GM18499 (cell line): ENCODE results near the gene SFRP5.

Experiments
- ATAC-seq: cut with Tn5 transposase; IDR thresholded peaks from one replicate; pipeline ENCODE4 v1.9.1; 2021; ENCODE audit warnings: moderate number of reproducible peaks; ENCODE audit not compliant: insufficient read depth, unreplicated experiment

Gene SFRP5

DNA sequence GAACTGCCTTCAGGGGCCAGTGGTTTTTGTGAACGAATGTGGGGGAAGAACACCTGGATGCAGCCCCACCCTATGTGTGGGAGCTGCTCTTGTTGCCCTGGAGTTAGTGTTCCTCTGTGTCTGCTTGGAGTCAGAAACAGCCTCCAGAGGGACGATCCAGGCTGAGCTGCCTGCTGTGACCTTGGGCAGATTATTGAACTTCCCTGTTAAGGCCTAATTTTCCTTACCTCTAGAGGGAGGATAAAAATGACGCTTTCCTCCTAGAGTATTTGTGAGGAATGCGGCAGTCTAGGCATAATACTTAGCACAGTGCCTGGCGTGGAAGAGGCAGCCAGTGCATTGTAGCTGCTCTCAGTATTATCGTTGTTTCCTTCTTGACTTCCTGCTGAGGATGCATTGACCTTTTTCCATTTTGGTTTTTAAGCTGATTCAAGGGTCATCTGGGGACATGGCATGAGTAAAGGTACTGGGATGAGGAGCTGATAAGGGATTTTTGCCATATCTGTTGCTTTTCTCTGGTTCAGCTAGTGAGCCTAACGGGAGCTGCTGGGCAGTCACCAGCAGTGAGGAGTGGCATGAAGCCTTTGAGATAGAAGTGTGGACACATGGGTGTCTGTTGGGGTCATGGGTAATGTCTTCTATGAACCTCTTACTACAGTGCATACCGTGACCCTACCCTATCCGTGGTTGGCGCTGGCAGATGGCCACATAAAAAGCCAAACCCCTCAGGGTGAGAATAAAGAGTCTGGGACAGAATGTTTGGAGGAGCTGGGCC, 28.4 kb downstream of the SFRP5 start:
- ATAC-seq = no peak

DNA sequence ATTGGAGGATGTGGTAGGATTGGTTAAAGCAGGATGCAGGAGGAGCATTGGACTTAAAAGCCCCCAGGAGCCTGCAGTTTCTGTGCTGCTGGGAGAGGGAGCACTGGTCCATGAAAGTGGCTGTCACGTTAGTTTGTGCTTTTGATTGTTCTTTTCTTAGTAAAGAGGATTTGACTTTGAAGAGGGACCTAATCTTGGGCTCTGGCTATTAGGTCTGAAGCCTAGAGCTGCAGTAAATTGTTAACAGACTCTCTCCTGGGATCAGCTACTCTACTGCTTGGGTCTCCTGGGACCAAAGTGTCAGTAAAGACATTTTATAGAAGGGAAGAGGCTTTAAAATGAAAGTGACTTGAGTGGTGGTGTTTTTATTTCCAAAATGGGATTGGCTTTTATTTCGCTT, 31.2 kb downstream of the SFRP5 start:
- ATAC-seq = no peak

DNA sequence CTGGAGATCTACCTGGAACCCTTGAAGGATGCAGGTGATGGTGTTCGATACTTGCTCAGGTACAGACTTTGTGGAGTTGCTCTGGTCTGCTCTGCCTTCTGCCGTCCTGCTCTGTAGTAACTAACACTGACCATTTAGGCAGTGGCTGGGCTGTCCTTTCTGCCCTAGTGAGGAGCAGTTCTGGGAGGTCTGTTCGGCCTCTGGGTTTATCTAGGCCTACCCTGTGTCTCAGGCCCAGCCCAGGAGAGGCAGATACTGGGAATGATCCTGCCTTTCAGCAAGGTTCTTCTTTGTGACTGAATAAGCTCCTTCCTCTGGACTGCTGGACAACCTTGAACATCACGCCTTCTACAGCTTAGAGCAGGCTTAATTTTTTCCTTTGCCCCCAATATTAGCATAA, 33.2 kb downstream of the SFRP5 start:
- no peak for ATAC-seq

DNA sequence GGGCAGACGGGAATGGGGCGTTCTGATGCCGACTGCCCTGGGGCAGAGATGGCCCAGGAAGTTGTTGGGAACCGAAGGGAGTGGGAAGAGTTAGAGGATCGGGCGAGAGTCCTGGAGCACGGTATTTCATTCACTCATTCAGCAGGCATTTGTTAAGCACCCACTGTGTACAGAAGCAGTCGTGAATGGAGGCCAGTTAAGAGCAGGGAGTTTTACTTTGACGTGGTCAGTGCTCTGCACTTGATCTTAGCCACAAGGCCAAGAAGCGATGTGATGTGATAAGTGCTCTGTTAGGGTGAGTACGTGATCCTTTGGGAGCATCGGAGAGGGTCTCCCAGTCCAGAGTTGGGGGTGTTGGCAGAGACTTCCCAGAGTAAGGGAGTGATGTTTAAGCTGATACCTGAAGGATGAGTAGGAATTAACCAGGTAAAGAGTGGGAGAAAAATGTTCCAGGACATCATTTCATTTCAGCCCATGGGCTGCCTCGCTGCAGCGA, 34.0 kb downstream of the SFRP5 start:
- ATAC-seq = no peak

DNA sequence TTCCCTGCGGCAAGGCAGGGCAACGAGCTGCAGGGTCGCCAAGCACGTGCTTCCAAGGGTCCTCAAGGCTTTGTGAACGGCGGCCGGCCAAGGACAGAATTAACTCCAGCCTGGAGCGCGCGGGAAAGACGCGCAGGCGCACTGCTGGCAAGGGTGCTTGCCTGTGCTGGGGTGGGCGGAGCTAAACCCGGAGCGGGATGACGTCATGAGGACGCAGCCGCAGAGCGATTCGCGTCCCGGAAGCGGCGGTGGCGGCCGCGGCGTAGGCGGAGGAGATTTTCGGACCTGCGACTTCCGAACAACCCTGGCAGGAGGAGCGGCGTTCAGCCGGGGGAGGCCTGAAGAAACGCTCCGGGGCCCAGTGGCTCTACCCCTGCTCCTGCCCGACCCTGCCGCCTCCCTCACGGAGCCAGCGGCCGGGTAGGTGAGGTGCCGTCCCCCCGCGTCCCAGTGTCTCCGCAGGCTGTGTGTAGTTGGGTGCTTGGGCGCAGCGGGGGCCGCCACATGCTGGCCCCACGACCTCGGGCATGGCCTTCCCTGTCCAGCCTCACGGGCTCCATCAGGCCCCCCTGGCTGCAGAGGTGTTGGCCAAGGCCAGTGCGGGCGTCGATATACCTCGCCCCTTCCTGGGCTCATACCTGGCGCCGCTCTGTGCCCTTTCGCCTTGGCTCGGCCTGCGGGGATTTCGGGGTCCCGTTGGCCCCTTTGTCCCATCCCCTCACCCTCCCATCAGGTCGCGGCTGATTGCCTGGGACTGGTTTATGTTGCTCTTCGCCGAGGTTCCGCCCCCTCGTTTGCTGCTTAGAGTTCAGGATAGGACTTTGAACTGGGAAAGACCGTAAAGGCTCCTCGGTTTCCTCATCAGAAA, 34.7 kb downstream of the SFRP5 start, which contains the start of gene ZFYVE27:
TSS of gene ZFYVE27 (plus strand) at position 227 of the 868 bp plus-strand sequence. CDS start 1,350 bp downstream, outside the sequence.
- peak; percentile 51 for ATAC-seq

DNA sequence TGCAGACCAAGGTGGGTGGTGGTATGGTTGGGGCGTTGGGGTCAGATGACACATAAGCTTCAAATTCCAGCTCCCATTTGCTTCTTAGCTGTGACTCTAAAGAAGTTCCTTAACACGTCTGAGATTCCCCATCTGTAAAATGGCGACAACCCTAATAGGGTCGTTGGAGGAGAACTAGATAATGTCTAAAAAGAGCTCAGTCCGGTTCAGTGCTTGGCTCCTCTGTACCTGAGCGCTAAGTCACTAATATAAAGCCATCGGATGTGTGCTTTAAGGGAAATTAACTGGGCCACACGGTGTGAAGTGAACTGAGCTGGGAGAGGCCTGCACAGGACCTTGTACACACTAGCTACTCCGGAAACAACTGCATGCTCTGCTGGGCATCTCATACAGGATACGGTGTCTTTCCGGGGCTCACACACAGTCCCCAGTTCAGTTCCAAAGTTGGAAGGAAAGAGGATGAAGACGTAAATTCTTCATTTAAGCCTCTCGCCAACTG, 35.3 kb downstream of the SFRP5 start:
- peak; percentile 8 for ATAC-seq

DNA sequence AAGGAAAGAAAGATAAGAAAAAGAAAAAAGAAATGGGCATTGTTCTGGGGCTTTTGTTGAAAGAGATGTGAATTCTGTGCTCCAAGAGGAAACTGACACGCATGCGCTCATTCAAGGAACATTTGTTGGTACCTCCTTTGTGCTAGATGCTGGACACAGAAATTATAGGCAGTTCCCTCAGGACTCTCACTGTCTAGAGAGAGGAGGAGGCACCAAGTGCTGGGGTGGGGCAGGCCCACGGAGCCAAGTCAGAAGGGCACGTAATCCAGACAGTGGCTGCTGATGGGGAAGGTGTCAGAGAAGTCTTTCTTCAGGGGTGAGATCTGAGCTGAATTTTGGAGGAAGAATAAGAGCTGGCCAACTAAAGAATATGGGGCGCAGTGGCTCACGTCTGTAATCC, 37.8 kb downstream of the SFRP5 start:
- ATAC-seq = no peak

DNA sequence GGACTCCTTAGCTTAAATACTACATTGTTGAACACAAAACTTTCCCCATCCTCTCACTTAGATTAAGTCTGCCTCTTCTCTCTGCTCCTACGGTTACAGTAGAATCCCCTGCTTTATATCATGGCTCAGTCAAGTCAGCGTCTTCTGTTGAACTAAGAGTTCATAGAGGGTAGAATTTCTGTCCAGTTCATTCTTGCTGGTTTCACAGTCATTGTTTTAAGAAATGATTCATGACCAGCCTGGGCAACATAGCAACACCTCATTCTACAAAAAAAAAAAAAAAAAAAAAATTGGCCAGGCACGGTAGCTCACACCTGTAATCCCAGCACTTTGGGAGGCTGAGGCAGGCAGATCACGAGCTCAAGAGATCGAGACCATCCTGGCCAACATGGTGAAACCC, 38.5 kb downstream of the SFRP5 start:
- ATAC-seq = no peak

DNA sequence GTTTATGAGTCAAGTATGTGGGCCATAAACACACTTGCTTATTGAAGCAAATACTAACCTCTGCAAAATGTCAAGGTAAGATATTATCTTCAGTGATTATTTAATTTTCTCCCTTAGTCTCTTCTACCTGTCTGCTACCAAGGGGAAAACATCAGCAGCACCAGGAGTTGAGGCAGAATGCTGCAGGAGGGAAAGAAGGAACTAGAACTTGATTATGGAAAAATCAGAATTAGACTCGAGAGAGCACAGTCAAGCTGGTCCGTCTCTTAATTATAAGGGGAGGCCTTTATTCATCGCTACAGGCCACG, 39.8 kb downstream of the SFRP5 start:
- no peak for ATAC-seq

DNA sequence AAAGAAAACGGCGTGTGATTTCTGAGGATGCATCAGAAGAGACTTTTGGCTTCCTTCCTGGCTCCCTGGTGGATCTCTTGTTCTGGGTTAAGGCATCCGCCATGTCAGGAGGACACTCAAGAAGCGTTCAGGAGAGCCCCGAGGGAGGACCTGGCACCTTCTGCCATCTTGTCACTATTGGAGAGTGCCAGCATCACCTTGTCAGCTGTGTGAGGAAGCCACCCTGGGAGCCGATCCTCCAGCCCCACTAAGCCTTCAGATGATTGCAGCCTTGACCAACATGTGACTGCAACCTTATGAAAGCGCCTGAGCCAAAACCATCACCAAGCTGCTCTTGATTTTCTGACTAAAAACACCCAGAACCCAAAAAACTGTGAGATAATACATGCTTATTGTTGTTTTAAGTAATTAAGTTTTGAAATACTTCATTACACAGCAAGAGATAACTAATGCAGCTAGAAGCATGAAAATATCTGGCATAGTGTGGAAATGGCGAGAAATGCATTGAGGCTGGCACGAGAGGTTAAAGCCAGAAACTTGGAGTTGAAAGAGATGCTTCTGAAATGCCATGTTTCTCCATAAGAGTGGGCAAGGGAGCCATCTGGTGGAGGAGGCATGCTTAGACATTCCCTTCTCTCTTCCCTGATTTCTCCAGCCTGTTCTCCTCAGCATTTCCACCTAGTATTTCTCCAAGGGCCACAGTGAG, 40.3 kb downstream of the SFRP5 start:
- no peak for ATAC-seq

DNA sequence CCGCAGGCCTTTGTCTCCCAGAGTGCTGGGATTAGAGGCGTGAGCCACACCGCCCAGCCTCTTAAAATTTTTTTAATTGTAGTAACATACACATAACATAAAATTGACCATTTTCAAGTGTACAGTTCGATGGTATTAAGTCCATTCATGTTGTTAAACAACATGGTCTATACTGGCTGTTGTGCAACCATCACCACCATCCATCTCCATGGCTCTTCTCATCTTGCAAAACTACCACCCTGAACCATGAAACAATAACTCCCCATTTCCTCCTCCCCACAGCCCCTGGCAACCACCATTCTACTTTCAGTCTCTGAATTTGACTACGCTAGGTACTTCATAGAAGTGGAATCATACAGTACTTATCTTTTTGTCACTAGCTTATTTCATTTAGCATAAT, 42.8 kb downstream of the SFRP5 start:
- no peak for ATAC-seq

DNA sequence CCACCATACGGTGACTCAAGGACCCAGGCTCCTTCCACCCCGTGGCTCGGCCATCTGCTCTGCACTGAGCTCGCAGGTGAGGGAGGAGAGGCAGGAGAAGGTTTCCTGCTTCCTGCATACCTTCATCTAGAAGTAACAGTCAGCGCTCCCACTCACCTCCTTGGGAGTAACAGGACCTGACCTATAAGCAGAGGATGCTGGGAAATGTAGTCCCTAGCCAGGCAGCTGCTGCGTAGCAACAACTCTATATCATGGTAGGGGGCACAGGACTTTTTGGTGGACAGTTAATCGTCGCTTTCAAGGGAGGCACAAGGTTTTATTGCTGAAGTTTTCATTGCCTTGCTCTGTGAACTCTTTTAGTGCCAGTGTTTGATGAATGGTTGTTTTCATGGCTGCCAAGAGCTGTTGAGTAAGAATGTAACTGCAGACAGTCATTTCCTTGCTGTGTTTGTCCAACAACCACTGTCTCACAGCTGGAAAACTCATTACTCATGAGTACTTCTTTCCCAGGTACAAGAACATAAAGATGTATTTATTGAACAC, 45.1 kb downstream of the SFRP5 start:
- ATAC-seq = no peak

DNA sequence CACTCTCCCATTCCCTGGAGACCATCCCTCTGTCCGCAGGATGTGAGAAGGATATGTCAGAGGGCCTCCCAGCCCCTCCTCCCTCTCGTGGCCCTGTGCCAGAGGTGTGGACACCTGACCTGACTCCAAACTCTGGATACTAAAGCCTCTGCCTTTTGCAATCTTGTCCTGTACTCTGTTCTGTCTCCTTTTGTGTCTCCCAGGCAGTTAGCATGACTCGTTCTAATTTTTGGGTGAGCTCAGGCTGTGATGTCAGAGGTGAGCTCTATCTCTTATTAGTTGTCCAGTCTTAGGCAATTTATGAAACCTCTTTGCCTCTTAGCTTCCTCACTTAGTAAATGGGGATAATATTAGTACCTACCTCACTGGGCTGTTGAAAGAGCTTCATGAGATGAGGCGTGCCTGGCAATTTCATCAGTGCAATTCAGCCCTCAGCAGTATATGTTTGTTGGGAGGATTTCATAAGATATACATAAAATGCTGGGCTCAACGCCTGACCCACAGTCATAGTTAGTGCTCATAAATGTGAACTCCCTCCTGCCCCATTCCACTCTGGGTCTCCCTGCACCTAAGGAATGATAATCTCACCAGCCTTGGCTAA, 47.4 kb downstream of the SFRP5 start:
- ATAC-seq = no peak

DNA sequence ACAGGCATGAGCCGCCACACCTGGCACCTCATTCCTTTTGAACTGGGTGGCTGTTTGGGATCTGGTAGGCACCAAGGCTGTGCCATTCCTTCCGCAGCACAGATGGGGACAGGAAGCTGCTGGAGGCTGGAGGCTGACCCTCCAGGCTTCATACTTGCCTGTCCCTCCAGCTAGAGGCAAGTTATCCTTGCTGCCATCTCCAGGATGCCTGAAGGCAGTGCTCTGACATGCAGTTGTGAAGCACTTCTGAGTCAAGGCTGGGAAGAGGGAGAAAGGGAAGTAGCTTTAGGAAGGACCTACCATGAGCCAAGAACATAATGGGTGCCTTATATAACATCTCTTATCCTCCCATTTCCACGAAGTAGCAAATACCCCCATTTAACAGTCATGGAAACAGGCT, 48.8 kb downstream of the SFRP5 start:
- ATAC-seq = no peak

DNA sequence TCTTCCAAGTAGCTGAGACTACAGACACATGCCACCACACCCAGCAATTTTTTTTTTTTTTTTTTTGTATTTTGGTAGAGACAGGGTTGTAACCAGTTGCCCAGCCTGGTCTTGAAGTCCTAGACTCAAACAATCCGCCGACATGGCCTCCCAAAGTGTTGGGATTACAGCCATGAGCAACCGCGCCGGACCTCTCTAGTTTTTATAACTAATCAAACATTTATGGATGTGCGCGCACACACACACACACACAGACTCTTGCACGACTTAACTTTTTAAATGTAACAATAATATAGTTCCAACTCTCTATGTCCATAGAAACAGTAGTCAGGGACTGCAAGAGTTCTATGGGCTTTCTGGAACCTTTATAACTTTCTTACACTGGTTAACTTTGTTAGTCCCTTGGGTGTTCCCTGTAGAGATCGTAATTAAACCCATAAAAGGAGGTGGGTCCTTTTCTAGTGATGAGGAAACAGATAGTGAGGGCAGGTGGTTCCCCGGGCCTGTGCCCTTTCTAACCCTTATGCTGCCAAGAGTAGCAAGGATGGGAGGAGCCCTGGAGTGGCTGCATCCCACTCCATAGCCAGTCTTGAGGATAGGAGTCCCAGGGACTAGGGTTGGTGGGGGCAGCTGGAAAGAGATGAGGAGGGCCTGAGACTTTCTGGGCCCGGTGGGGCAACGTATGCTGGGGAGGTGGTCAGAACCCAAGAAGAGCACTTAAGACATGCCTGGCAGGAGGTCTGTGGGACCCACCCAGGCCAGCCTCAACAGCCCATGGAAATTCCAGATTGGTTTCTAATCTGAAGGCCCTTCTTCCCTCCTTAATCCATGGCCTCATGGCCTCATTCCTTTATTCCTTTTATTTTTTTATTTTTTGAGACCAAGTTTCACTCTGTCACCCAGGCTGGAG, 49.7 kb downstream of the SFRP5 start:
- no peak for ATAC-seq

DNA sequence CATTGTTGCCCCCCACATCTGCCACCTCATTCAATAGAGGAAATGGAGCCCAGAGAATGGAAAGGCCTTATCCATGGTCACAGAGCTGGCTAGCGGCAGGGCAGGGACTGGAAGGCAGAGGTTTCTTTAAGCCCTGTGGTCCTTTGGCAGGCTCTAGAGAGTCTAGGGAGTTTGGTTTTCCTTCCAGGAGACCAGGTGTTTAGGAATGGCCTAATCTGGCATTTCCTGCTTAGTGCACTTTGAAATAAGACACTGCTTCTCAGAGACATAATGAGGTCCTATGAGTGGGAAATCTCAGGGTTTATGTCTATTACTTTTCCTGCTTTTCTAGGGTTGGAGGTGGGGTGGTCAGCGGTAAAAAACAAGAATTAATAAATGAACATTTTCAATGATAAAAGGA, 52.2 kb downstream of the SFRP5 start:
- ATAC-seq = no peak

DNA sequence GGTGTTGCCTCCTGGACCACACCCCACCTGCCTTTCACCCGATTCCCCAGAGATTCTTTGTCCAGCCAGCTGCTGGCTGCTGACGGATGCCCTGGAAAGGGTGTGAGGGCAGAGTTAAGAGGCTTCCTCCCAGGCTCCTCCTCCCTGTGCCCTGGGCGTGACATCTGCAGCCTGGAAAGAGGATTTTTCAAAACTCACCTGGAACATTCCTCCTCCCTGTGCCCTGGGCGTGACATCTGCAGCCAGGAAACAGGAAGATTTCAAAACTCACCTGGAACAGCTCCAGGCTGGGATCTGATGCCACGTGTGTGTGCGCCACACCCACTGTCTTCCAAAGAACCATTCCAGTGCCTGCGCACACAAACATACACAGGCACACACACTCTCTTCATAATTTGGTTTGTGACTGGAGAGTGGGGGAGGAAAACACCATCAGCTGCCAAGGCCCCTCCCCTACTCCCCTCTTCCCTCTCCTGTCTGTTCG, 53.1 kb downstream of the SFRP5 start:
- ATAC-seq = no peak

DNA sequence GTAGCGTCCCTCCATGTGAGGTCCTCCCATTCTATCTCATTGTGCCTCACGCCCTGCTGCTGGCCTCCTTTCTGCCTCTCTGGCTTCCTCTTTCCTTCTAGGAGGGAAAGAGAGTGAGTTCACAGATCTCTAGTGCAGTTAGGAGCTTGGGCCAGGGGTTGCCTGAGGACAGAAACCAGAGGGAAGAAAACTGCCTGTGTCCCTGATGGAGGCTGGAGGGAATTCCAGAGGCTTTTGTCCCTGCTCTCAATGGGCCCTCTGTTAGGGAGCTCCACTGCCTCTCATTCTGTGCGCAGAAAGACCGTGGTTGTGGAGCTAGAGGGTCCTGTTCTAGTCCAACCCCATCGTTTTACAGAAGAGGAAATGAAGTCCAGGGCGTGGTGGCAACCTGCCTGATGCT, 53.6 kb downstream of the SFRP5 start:
- no peak for ATAC-seq

DNA sequence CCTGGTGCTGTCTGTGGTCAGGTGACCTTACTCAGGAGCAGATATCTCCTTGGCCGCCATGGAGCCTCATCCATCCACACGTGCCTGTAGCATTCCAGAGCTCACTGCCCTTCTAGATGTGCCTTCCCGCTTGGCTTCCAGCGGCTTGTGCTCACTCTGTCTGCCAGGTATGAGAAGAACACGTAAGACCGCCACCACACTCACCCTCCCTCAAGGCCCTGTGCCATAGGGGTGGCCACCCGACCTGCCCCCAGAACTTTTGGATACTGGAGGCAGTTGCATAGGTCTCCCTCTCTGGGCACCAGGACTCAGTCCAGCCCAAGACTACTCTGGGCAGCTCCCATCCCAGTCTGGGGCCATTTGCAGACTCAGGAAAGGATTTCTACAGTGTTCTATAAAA, 54.2 kb downstream of the SFRP5 start:
- no peak for ATAC-seq
